Body of pancreas (tissue), 4 donors: ENCODE results near the gene KCNJ10. TPM values are rescaled to one million over a fixed set of nuclear protein-coding genes. Genes with fewer than 3 reads are reported as not detected.

Experiments used
- ATAC-seq: fragments of 150-250 bp; one replicate; pipeline ENCODE4 v1.9.1; 2016
- DNase-seq, 4 donors: peaks; one replicate each; pipeline ENCODE4 v3.0.0-alpha.2; 2019
- H3K27ac ChIP-seq, 4 donors: fragments of 200-600 bp; sonication (generic); 1 replicate in 3 of 4; 2 replicates in 1 of 4; pipeline versions ENCODE4 v1.5.1 to v1.6.1; 2016 to 2019; ENCODE audit warnings: mild to moderate bottlenecking in 1 of 4, mixed read lengths in 1 of 4, moderate library complexity in 1 of 4
- H3K27me3 ChIP-seq, 2 donors: fragments of 200-600 bp; sonication (generic); one replicate each; pipeline ENCODE4 v1.6.0; 2016; ENCODE audit warnings: mild to moderate bottlenecking in 1 of 2
- H3K36me3 ChIP-seq, 2 donors: fragments of 200-600 bp; sonication (generic); replicated peaks in 1 of 2; 2 replicates each; pipeline ENCODE4 v1.5.1; 2016; ENCODE audit warnings: low read depth in 2 of 2; ENCODE audit not compliant: insufficient read depth in 1 of 2
- H3K4me1 ChIP-seq: fragments of 200-600 bp; sonication (generic); one replicate; pipeline ENCODE4 v1.6.0; 2016
- H3K4me3 ChIP-seq, 2 donors: fragments of 200-600 bp; sonication (generic); 1 replicate in 1 of 2; 2 replicates in 1 of 2; pipeline ENCODE4 v1.5.1; 2016 to 2019
- H3K9me3 ChIP-seq, 3 donors: fragments of 200-600 bp; sonication (generic); 1 replicate in 2 of 3; 2 replicates in 1 of 3; pipeline ENCODE4 v1.5.1; 2016
- CTCF ChIP-seq, 7 experiments: fragments of 450-650 bp in 4 of 7; fragments of 200-600 bp in 3 of 7; sonication (generic) in 3 of 7; IDR thresholded peaks; one replicate each; pipeline ENCODE4 v1.5.1; 2016 to 2019; ENCODE audit warnings: antibody characterized with exemption in 7 of 7
- POLR2A ChIP-seq, 3 donors: fragments of 450-650 bp; IDR thresholded peaks; one replicate each; pipeline ENCODE4 v1.6.1; 2016; ENCODE audit warnings: antibody characterized with exemption in 3 of 3, mild to moderate bottlenecking in 2 of 3
- WGBS, 2 donors: methylation state at CpG; one replicate each; pipeline ENCODE4 v1.1.5; 2017; 5-methylcytosine and 5-hydroxymethylcytosine counted together
- intact Hi-C: fragments of 100-400 bp; cut with DNase I; formaldehyde crosslinking; loops from one replicate; pipeline ENCODE4 v1.15.1; 2023
- total RNA-seq, 2 donors: library from RNA; depleted of rRNA; stranded (reverse); fragments of >200 nt; gene quantifications; one replicate each; pipeline ENCODE4 v1.1.0, GENCODE V29; 2016

KCNJ10 gene
- total RNA-seq, 2 donors from 2014 or later: not detected

- ATAC-seq: peak; percentile 35
- no peaks in the 10 kb centered on the region for H3K27me3 ChIP-seq
- 67 to 72% methylated on average over 4 of the region's 4 CpGs for WGBS, 2 donors
- peak in 1 of 4 donors; percentile 16 for DNase-seq
- H3K4me1 ChIP-seq: no peaks in the 10 kb centered on the region
- H3K9me3 ChIP-seq: no peaks in the 10 kb centered on the region
- intact Hi-C loops: no loop called here
- no peak overlapping the region for H3K27ac ChIP-seq
- H3K36me3 ChIP-seq: no peaks in the 10 kb centered on the region
- no peak overlapping the region for H3K4me3 ChIP-seq
- TF ChIP-seq CTCF (IDR thresholded peaks at IDR 0.05) (no peak), POLR2A (IDR thresholded peaks at IDR 0.05) (no peak)
Measured at GRCh38 chr1:159991513-159991912, 78.4 kb downstream of the KCNJ10 start.

GRCh38 chr1:159990005-159990404, 80.0 kb downstream of the KCNJ10 start:
- no peak for TF ChIP-seq CTCF (IDR thresholded peaks at IDR 0.05)
- TF ChIP-seq POLR2A (IDR thresholded peaks at IDR 0.05): no peak
- intact Hi-C loops: no loop called here
- WGBS, 2 donors: 78 to 84% methylated on average over 5 of the region's 5 CpGs

DNA sequence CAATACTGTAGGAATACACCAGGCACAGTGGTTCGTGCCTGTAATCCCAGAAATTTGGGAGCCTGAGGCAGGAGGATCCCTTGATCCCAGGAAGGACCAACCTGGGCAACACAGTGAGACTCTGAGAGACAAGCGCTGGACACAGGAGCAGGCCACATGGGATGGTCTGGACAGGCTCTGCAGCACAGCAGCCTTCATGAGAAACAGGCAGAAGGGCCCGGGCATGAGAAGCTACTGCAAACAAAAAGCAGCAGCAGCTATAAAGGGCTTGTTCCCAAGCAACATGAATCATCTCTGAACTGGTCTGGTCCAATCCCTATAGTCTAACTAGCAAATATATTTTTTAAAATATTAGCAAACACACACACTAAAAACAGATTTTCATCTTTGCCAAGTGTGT, 80.4 kb downstream of the KCNJ10 start:
- Histone ChIP-seq H3K27ac (no peak overlapping the region), H3K4me3 (no peak overlapping the region), H3K27me3 (no peaks in the 10 kb centered on the region), H3K9me3 (no peaks in the 10 kb centered on the region), H3K36me3 (no peaks in the 10 kb centered on the region), H3K4me1 (no peaks in the 10 kb centered on the region)
- ATAC-seq (no peak), DNase-seq (no peak)
- no peak for TF ChIP-seq POLR2A (IDR thresholded peaks at IDR 0.05)
- no peak for TF ChIP-seq CTCF (IDR thresholded peaks at IDR 0.05)
- 87 to 94% methylated on average over 2 to 3 of the region's 3 CpGs for WGBS, 2 donors
- intact Hi-C loops: no loop called here

More at GRCh38 chr1:159990005-159990404, 80.0 kb downstream of the KCNJ10 start:
- no peak overlapping the region for H3K27ac ChIP-seq
- no peak overlapping the region for H3K4me3 ChIP-seq
- no peaks in the 10 kb centered on the region for H3K36me3 ChIP-seq
- ATAC-seq (no peak), DNase-seq (no peak)
- no peaks in the 10 kb centered on the region for H3K4me1 ChIP-seq
- no peaks in the 10 kb centered on the region for H3K27me3 ChIP-seq
- H3K9me3 ChIP-seq: no peaks in the 10 kb centered on the region

DNA sequence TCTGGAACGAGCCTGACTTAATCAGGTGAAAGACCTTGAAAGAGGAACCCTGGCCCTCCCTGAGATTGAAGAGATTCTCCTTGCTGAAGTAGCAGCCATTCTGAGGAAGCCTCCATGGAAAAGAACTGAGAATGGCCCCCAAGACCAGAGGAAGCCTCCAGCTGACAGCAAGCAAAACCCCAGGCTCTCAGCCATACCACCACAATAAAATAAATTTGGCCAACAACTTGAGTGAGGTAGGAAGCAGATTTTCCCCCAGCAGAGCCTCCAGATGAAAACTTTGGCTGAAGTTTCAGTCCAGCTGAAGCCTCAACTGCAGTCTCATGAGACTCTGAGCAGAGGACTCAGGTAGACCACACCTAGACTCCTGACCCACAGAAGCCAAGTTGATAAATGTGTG, 82.0 kb downstream of the KCNJ10 start:
- ATAC-seq (no peak), DNase-seq (no peak)
- Histone ChIP-seq H3K36me3 (no peaks in the 10 kb centered on the region), H3K9me3 (no peaks in the 10 kb centered on the region), H3K4me3 (no peak overlapping the region), H3K4me1 (no peaks in the 10 kb centered on the region), H3K27ac (no peak overlapping the region), H3K27me3 (no peaks in the 10 kb centered on the region)
- TF ChIP-seq POLR2A (IDR thresholded peaks at IDR 0.05) (no peak), CTCF (IDR thresholded peaks at IDR 0.05) (no peak)
- intact Hi-C loops: no loop called here
- whole genome bisulfite sequencing, 2 donors: 27 to 33% methylated on average over 1 of the region's 1 CpG

DNA sequence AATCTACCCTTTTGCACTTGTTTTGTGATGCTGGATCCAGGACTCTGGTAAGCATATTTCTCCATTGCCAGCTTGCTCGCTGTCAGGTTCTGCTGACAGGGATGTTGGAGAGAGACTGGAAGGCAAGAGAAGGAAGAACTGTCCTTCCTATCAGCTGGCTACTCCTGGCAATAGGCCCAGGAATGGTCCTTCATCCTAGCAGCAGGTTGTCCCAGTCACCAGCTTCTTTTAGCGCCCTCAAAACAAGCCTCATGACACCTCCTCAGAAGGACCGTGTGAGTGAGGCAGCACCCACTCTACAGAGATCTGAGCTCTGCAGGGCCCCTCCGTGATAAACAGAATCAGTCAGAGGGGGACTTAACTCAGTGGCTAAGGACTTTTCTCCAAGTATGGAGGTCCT, 82.8 kb downstream of the KCNJ10 start:
- no peak overlapping the region for H3K27ac ChIP-seq
- no peak for TF ChIP-seq CTCF (IDR thresholded peaks at IDR 0.05)
- TF ChIP-seq POLR2A (IDR thresholded peaks at IDR 0.05): no peak
- 79 to 81% methylated on average over 4 of the region's 4 CpGs for WGBS, 2 donors
- no peak for DNase-seq
- intact Hi-C loops: no loop called here
- H3K27me3 ChIP-seq: no peaks in the 10 kb centered on the region
- H3K4me1 ChIP-seq: no peaks in the 10 kb centered on the region
- H3K4me3 ChIP-seq: no peak overlapping the region
- no peaks in the 10 kb centered on the region for H3K36me3 ChIP-seq
- H3K9me3 ChIP-seq: no peaks in the 10 kb centered on the region
- ATAC-seq: no peak
